Left lung (tissue), 10 donors: ENCODE data around the gene GSKIP. TPM values are rescaled to one million over a fixed set of nuclear protein-coding genes. Genes with fewer than 3 reads are reported as not detected.
A peak's percentile ranks its signal among the peaks of the same experiment; 100 is the strongest.

Experiments
- ATAC-seq: fragments of 200-7000 bp; cut with Tn5 transposase; one replicate; pipeline ENCODE4 v1.9.1; 2020; ENCODE audit warnings: moderate library complexity
- DNase-seq, 4 donors: peaks; one replicate each; pipeline ENCODE4 v3.0.0-alpha.2; 2013 to 2020
- H3K27ac ChIP-seq, 2 donors: fragments of 200-600 bp; sonication (generic) in 1 of 2; one replicate each; pipeline versions ENCODE4 v1.5.0 to v1.8.0; 2020 to 2021
- H3K27me3 ChIP-seq, 2 donors: fragments of 200-600 bp; sonication (generic) in 1 of 2; one replicate each; pipeline versions ENCODE4 v1.5.0 to v1.8.0; 2020 to 2021
- H3K36me3 ChIP-seq, 2 donors: fragments of 200-600 bp; sonication (generic) in 1 of 2; one replicate each; pipeline versions ENCODE4 v1.5.0 to v1.8.0; 2020 to 2021
- H3K4me1 ChIP-seq, 2 donors: fragments of 200-600 bp; one replicate each; pipeline ENCODE4 v1.8.0; 2021
- H3K4me3 ChIP-seq, 2 donors: fragments of 200-600 bp; sonication (generic) in 1 of 2; one replicate each; pipeline versions ENCODE4 v1.5.0 to v1.8.0; 2020 to 2021; ENCODE audit warnings: mild to moderate bottlenecking in 1 of 2
- H3K9me3 ChIP-seq, 2 donors: fragments of 200-600 bp; sonication (generic) in 1 of 2; one replicate each; pipeline versions ENCODE4 v1.5.0 to v1.8.0; 2020 to 2021
- CTCF ChIP-seq, 2 donors: fragments of 200-600 bp; sonication (generic) in 1 of 2; IDR thresholded peaks; one replicate each; pipeline versions ENCODE4 v1.5.0 to v1.8.0; 2021; ENCODE audit warnings: antibody characterized with exemption in 2 of 2
- intact Hi-C, 2 donors: fragments of 100-400 bp; cut with DNase I; formaldehyde crosslinking; loops; one replicate each; pipeline versions ENCODE4 v1.11.2 to v1.14.2; 2022
- polyA plus RNA-seq, 6 donors: library from polyadenylated mRNA; unstranded; fragments of 120-200 nt; gene quantifications; one replicate each; pipeline ENCODE4 v1.2.1, GENCODE V29; 2013; ENCODE audit not compliant: insufficient read length in 6 of 6
- total RNA-seq, 2 donors: library from RNA; stranded (reverse); fragmentation: NEBNext Ultra II Directional; extraction: Animal tissue kit (Norgen Biotek cat#: 25700); gene quantifications; one replicate each; pipeline ENCODE4 v1.2.1, GENCODE V29; 2021
- donor health status: DM: no; HTN: yes; CAD: no.
- donor health status: DM: no; HTN: no; CAD: no.

The GSKIP gene
- total and polyA plus RNA-seq, 8 donors = 18.8 to 28.4 (median 22.2) TPM

- TF ChIP-seq CTCF (IDR thresholded peaks at IDR 0.05) = no peak
- no peak overlapping the region for H3K4me3 ChIP-seq
- ATAC-seq = peak; percentile 35
- intact Hi-C loops = no loop called here
- no peaks in the 10 kb centered on the region for H3K27me3 ChIP-seq
- H3K9me3 ChIP-seq = no peaks in the 10 kb centered on the region
- no peak for DNase-seq
- no peaks in the 10 kb centered on the region for H3K36me3 ChIP-seq
- no peak overlapping the region for H3K27ac ChIP-seq
- H3K4me1 ChIP-seq = no peaks in the 10 kb centered on the region
Measured at GRCh38 chr14:96349286-96350075, 13.8 kb upstream of the GSKIP start.

- ATAC-seq (no peak), DNase-seq (no peak)
- H3K4me1 ChIP-seq = no peaks in the 10 kb centered on the region
- no peak overlapping the region for H3K4me3 ChIP-seq
- no peak for TF ChIP-seq CTCF (IDR thresholded peaks at IDR 0.05)
- no peaks in the 10 kb centered on the region for H3K27me3 ChIP-seq
- H3K27ac ChIP-seq = no peak overlapping the region
- intact Hi-C loops = no loop called here
- H3K36me3 ChIP-seq = no peaks in the 10 kb centered on the region
- H3K9me3 ChIP-seq = no peaks in the 10 kb centered on the region
Measured at GRCh38 chr14:96351986-96352385, 11.3 kb upstream of the GSKIP start.

GRCh38 chr14:96352708-96353107 is 10.6 kb upstream of the GSKIP start:
- Histone ChIP-seq H3K4me3 (no peak overlapping the region), H3K36me3 (no peaks in the 10 kb centered on the region), H3K27me3 (no peaks in the 10 kb centered on the region), H3K4me1 (no peaks in the 10 kb centered on the region), H3K27ac (no peak overlapping the region), H3K9me3 (no peaks in the 10 kb centered on the region)
- ATAC-seq (no peak), DNase-seq (no peak)
- no peak for TF ChIP-seq CTCF (IDR thresholded peaks at IDR 0.05)
- intact Hi-C loops = no loop called here

- DNase-seq = no peak
- intact Hi-C loops = no loop called here
- Histone ChIP-seq H3K9me3 (no peaks in the 10 kb centered on the region), H3K27ac (no peak overlapping the region), H3K36me3 (no peaks in the 10 kb centered on the region), H3K4me3 (no peak overlapping the region), H3K27me3 (no peaks in the 10 kb centered on the region), H3K4me1 (peaks cover 0 to 2% of the 10 kb centered on the region in 2 donors)
- TF ChIP-seq CTCF (IDR thresholded peaks at IDR 0.05) = no peak
- ATAC-seq = no peak
Measured at GRCh38 chr14:96354246-96354645, 9.1 kb upstream of the GSKIP start.

GRCh38 chr14:96357216-96357615 is 6.1 kb upstream of the GSKIP start:
- intact Hi-C loops = no loop called here
- no peak overlapping the region for H3K4me3 ChIP-seq
- H3K9me3 ChIP-seq = no peaks in the 10 kb centered on the region
- H3K36me3 ChIP-seq = no peaks in the 10 kb centered on the region
- no peak for TF ChIP-seq CTCF (IDR thresholded peaks at IDR 0.05)
- peaks cover 14 to 31% of the 10 kb centered on the region in 2 donors for H3K4me1 ChIP-seq
- ATAC-seq = no peak
- H3K27me3 ChIP-seq = no peaks in the 10 kb centered on the region
- no peak for DNase-seq
- H3K27ac ChIP-seq = no peak overlapping the region
